Caco-2 (cell line): ENCODE measurements around the gene ZNF787. TPM values are rescaled to one million over a fixed set of nuclear protein-coding genes. Genes with fewer than 3 reads are reported as not detected.
A peak's percentile ranks its signal among the peaks of the same experiment; 100 is the strongest.

Source experiments
- BruUV-seq: library from RNA; stranded (reverse); fragments of 400-500 nt; replicated peaks from 2 replicates; lab custom pipeline; 2021; lab: Mats Ljungman, UMichigan
- CTCF ChIA-PET: fragments of 300-600 bp; sonication (Branson Sonifier 250); formaldehyde crosslinking; loops from one replicate; lab custom pipeline; 2022; ENCODE audit warnings: antibody characterized with exemption; lab: Charles Lee
- POLR2A ChIA-PET: fragments of 300-600 bp; sonication (Branson Sonifier 250); formaldehyde crosslinking; loops from one replicate; lab custom pipeline; 2022; ENCODE audit warnings: antibody characterized with exemption; lab: Charles Lee
- DNase-seq, 2 experiments: peaks; one replicate each; pipeline versions ENCODE4 v3.0.0 to v3.0.0-alpha.2; 2020 to 2022
- H3K27me3 ChIP-seq: replicated peaks from 2 replicates; pipeline ENCODE4 v1.6.0; 2011; ENCODE audit warnings: low read length; ENCODE audit not compliant: control insufficient read depth, insufficient read depth
- H3K36me3 ChIP-seq: 2 replicates; pipeline ENCODE4 v1.5.1; 2011; ENCODE audit warnings: low read length; ENCODE audit not compliant: control insufficient read depth, insufficient read depth
- H3K4me1 ChIP-seq: fragments of 250-450 bp; sonication (Bioruptor Pico); 2 replicates; pipeline ENCODE4 v1.5.1; 2020; ENCODE audit warnings: mild to moderate bottlenecking
- H3K4me3 ChIP-seq: 2 replicates; pipeline ENCODE4 v1.5.1; 2011; ENCODE audit warnings: low read depth, mild to moderate bottlenecking, control low read depth, low read length
- H3K9me3 ChIP-seq: fragments of 250-450 bp; sonication (Bioruptor Pico); 2 replicates; pipeline ENCODE4 v1.5.1; 2020; ENCODE audit warnings: mild to moderate bottlenecking, moderate library complexity
- H3K27ac Mint-ChIP-seq: one replicate; pipeline ENCODE4 v1.8.0; 2022; ENCODE audit warnings: mixed read lengths; ENCODE audit not compliant: unreplicated experiment
- H3K27me3 Mint-ChIP-seq: one replicate; pipeline ENCODE4 v1.8.0; 2022; ENCODE audit warnings: mixed read lengths; ENCODE audit not compliant: insufficient read depth, unreplicated experiment
- H3K36me3 Mint-ChIP-seq: one replicate; pipeline ENCODE4 v1.8.0; 2022; ENCODE audit warnings: mild to moderate bottlenecking, mixed read lengths; ENCODE audit not compliant: insufficient read depth, unreplicated experiment
- H3K4me1 Mint-ChIP-seq: one replicate; pipeline ENCODE4 v1.8.0; 2022; ENCODE audit warnings: low read depth, mixed read lengths; ENCODE audit not compliant: unreplicated experiment
- H3K4me3 Mint-ChIP-seq: one replicate; pipeline ENCODE4 v1.8.0; 2022; ENCODE audit warnings: mild to moderate bottlenecking, moderate library complexity, mixed read lengths; ENCODE audit not compliant: unreplicated experiment
- H3K9me3 Mint-ChIP-seq: one replicate; pipeline ENCODE4 v1.8.0; 2022; ENCODE audit warnings: mixed read lengths; ENCODE audit not compliant: unreplicated experiment
- CTCF ChIP-seq, 2 experiments: fragments of 200-600 bp in 1 of 2; IDR thresholded peaks; 1 replicate in 1 of 2; 2 replicates in 1 of 2; pipeline versions ENCODE4 v1.5.1 to v1.8.0; 2011 to 2022; ENCODE audit warnings: antibody characterized with exemption in 1 of 2, control low read depth in 1 of 2, inconsistent platforms in 1 of 2, low read depth in 1 of 2, low read length in 1 of 2, mild to moderate bottlenecking in 1 of 2, moderate library complexity in 1 of 2; ENCODE audit not compliant: insufficient read depth in 1 of 2, severe bottlenecking in 1 of 2, unreplicated experiment in 1 of 2
- intact Hi-C: fragments of 100-400 bp; cut with micrococcal nuclease; formaldehyde crosslinking; loops from one replicate; pipeline ENCODE4 v1.10.0; 2022; ENCODE audit not compliant: unreplicated experiment
- total RNA-seq: library from RNA; stranded (reverse); gene quantifications from 2 replicates; pipeline ENCODE4 v1.2.3, GENCODE V29; 2022

The ZNF787 gene
- total RNA-seq, 1 experiment from 2014 or later = 60.0 TPM

- Mint-ChIP-seq H3K4me1 (peaks cover 36% of the 10 kb centered on the region), H3K4me3 (peak within 1 kb of the TSS; percentile 87), H3K9me3 (no peaks in the 10 kb centered on the region), H3K36me3 (peaks cover 32% of the 10 kb centered on the region), H3K27me3 (no peaks in the 10 kb centered on the region), H3K27ac (peak within 1 kb of the TSS; percentile 97)
- ChIA-PET POLR2A (interaction anchor here (0.5 to 1.1 kb wide), 10 partner anchors 19 to 1139 kb away, joined by 3 to 13 read pairs (median 8); partner anchors contain the start of genes ZNF460 and ZSCAN5A), CTCF (interaction anchor here (0.7 to 1.5 kb wide), 2 partner anchors 60 to 74 kb away, joined by 4 to 10 read pairs; no protein-coding TSS in a partner anchor)
- Histone ChIP-seq H3K4me3 (peak within 1 kb of the TSS; percentile 70), H3K4me1 (peaks cover 21% of the 10 kb centered on the region), H3K36me3 (no peaks in the 10 kb centered on the region; the same call in 1 of the 2 replicates), H3K9me3 (no peaks in the 10 kb centered on the region), H3K27me3 (no peaks in the 10 kb centered on the region)
- no peak for TF ChIP-seq CTCF (IDR thresholded peaks at IDR 0.05; ENCODE audit: insufficient read depth in 1 of 2, low read depth in 1 of 2, low read length in 1 of 2, severe bottlenecking in 1 of 2, unreplicated experiment in 1 of 2)
- intact Hi-C loops = loop anchor here (1.0 to 10.0 kb wide), 5 partner anchors 8 to 1678 kb away; partner anchors contain the start of genes LENG9, U2AF2, ZNF787 and ZSCAN5A
- DNase-seq = peak; percentile 99 to 100
- BruUV-seq = no TSS peak
Measured at GRCh38 chr19:56140583-56141416, 19.7 kb upstream of the ZNF787 start, which contains the start of gene ZNF444. ZNF444 (plus strand) TSS chr19:56141287; CDS start chr19:56146912, 5,625 bp downstream.

GRCh38 chr19:56139847-56140582, 18.9 kb upstream of the ZNF787 start:
- POLR2A ChIA-PET = no interaction called here
- intact Hi-C loops = loop anchor here (1.0 to 10.0 kb wide), 3 partner anchors 8 to 1678 kb away; partner anchors contain the start of genes LENG9 and U2AF2

More at GRCh38 chr19:56139847-56140582, 18.9 kb upstream of the ZNF787 start:
- no peaks in the 10 kb centered on the region for H3K27me3 Mint-ChIP-seq
- DNase-seq = no peak
- CTCF ChIA-PET = interaction anchor here (1.5 kb wide), 1 partner anchor 74 kb away, joined by 4 read pairs; no protein-coding TSS in a partner anchor
- H3K4me1 Mint-ChIP-seq = peaks cover 36% of the 10 kb centered on the region
- no peak for TF ChIP-seq CTCF (IDR thresholded peaks at IDR 0.05; ENCODE audit: insufficient read depth in 1 of 2, low read depth in 1 of 2, low read length in 1 of 2, severe bottlenecking in 1 of 2, unreplicated experiment in 1 of 2)
- Histone ChIP-seq H3K27me3 (no peaks in the 10 kb centered on the region), H3K4me1 (peaks cover 21% of the 10 kb centered on the region), H3K9me3 (no peaks in the 10 kb centered on the region), H3K36me3 (no peaks in the 10 kb centered on the region; the same call in 1 of the 2 replicates), H3K4me3 (peak overlapping the region; percentile 70)
- H3K4me3 Mint-ChIP-seq = peak overlapping the region; percentile 87
- no peaks in the 10 kb centered on the region for H3K9me3 Mint-ChIP-seq
- TSS peak; percentile 66 for BruUV-seq
- peaks cover 31% of the 10 kb centered on the region for H3K36me3 Mint-ChIP-seq
- H3K27ac Mint-ChIP-seq = peak overlapping the region; percentile 97
